Left ventricle myocardium superior (tissue), 1 donor: ENCODE data around the gene TRAF4. TPM values are rescaled to one million over a fixed set of nuclear protein-coding genes. Genes with fewer than 3 reads are reported as not detected.
A peak's percentile ranks its signal among the peaks of the same experiment; 100 is the strongest.

ENCODE experiments used
- ATAC-seq: fragments of 200-7000 bp; cut with Tn5 transposase; one replicate; pipeline ENCODE4 v1.9.1; 2020; ENCODE audit warnings: mild to moderate bottlenecking, moderate library complexity
- DNase-seq: peaks from one replicate; pipeline ENCODE4 v3.0.0-alpha.2; 2020
- intact Hi-C: fragments of 100-400 bp; cut with micrococcal nuclease; formaldehyde crosslinking; loops from one replicate; pipeline ENCODE4 v1.11.0; 2022
- long read RNA-seq: library from polyadenylated mRNA; unstranded; transcript quantifications from one replicate; pipeline ENCODE4 v2.0.0, GENCODE V29; 2021
- total RNA-seq: library from RNA; stranded (reverse); fragmentation: NEBNext Ultra II Directional; extraction: Animal tissue kit (Norgen Biotek cat#: 25700); gene quantifications from one replicate; pipeline ENCODE4 v1.2.1, GENCODE V29; 2021
- donor health status: DM: no; HTN: yes; CAD: no; lungs with severe emphysema.

TRAF4 gene, protein sequence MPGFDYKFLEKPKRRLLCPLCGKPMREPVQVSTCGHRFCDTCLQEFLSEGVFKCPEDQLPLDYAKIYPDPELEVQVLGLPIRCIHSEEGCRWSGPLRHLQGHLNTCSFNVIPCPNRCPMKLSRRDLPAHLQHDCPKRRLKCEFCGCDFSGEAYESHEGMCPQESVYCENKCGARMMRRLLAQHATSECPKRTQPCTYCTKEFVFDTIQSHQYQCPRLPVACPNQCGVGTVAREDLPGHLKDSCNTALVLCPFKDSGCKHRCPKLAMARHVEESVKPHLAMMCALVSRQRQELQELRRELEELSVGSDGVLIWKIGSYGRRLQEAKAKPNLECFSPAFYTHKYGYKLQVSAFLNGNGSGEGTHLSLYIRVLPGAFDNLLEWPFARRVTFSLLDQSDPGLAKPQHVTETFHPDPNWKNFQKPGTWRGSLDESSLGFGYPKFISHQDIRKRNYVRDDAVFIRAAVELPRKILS
- 4.2 TPM for total RNA-seq
- long read RNA-seq, result 0 reads

GRCh38 chr17:28743243-28744103 lies at the start of gene TRAF4:
TRAF4 (plus strand) TSS chr17:28744011; CDS start chr17:28744113, 102 bp downstream.
- ATAC-seq, result peak; percentile 92
- intact Hi-C loops, result no loop called here

DNA sequence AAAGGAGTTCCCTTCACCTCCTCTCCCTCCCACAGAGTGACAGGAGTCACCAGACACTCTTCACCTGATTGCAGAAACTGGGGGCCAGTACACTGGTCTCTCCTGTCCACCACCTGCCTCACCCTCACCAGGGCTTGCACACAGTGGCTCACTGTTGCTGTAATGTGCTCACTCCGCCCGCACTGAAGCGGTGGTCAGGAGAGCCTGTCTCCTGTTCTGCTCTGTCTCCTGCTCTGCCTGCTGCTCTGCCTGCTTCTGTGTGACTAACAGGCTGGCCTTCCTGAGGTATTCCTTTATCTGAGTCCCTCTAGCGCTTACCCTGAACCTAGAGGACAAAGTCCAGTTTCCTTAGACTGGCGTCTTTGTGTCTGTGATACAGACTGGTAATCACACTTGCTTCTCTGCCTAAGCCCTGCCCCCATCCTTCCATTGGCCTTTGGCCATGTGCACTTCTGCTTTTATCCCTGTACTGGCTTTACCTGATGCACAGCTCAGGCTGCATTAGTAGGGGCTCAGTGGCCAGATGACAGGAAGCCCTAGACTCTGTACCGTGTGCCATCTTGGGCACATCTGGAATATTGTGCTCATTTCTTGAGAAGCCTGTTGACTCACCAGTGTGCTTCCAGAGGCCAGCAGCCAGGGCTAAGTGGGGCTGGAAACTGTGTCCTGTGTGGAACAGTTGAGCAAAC lies 45.4 kb upstream of the TRAF4 start:
- no peak for ATAC-seq
- intact Hi-C loops, result loop anchor here (5.0 kb wide), 1 partner anchor 51 kb away; the partner anchor contains the start of gene BLTP2
- no peak for DNase-seq

More at GRCh38 chr17:28743243-28744103, at the start of gene TRAF4:
- DNase-seq, result peak; percentile 89

- ATAC-seq (no peak), DNase-seq (no peak)
- intact Hi-C loops, result no loop called here
Observed at GRCh38 chr17:28700278-28700677, 43.5 kb upstream of the TRAF4 start.

DNA sequence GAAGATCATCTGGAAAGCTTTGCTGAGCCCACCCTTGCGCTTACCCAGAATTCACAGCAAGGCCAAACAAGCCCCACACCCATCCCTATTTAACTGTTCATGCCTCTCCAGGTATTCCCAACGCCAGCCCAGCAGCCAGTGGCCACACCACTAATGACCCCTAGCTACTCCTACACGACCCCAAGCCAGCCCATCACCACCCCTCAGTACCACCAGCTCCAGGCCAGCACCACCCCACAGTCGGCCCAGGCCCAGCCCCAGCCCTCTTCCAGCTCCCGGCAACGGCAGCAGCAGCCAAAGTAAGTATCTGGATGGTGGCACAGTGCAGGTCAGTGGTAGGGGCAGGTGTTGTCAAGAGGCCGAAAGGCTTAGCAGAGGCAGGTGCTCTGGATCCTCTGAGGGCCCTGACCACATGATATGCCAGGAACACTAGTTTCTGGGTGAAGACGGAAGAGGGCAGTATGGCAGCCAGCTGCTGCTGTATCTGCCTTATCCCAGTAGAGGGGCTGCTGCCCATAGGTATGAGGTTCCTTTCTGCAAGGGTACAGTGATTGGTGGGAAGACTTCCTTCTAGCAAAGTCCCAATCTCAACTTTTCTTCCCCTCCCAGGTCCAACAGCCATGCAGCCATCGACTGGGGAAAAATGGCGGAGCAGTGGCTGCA lies 42.9 kb upstream of the TRAF4 start:
- DNase-seq, result no peak
- intact Hi-C loops, result no loop called here
- no peak for ATAC-seq

- intact Hi-C loops, result no loop called here
- DNase-seq, result no peak
- no peak for ATAC-seq
Observed at GRCh38 chr17:28702026-28702751, 41.6 kb upstream of the TRAF4 start.

DNA sequence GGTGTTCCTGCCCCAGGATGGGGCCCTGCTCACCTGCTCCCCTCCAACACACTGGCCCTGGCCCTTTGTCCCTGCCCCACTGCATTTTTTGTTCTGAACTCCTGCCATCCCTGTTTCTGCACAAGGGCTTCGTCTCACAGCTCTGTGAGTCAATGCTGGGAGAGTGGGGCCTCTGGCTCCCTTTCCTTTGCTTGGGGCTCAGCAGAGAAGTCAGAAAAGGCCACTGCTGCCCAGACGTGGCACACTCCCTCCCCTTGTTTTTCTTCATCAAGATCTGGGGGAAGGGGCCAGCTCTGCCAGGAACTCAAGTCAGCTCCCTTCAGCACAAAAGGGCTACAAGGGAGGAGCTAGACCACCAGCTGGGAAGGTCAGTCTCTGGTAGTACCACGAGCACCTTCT lies 41.1 kb upstream of the TRAF4 start:
- no peak for ATAC-seq
- no peak for DNase-seq
- intact Hi-C loops, result no loop called here

GRCh38 chr17:28703552-28704218 lies 40.1 kb upstream of the TRAF4 start:
- intact Hi-C loops, result no loop called here

GRCh38 chr17:28704219-28704858 lies 39.5 kb upstream of the TRAF4 start:
- DNase-seq (no peak), ATAC-seq (no peak)
- intact Hi-C loops, result no loop called here

More at GRCh38 chr17:28703552-28704218, 40.1 kb upstream of the TRAF4 start:
- ATAC-seq, result no peak
- no peak for DNase-seq

DNA sequence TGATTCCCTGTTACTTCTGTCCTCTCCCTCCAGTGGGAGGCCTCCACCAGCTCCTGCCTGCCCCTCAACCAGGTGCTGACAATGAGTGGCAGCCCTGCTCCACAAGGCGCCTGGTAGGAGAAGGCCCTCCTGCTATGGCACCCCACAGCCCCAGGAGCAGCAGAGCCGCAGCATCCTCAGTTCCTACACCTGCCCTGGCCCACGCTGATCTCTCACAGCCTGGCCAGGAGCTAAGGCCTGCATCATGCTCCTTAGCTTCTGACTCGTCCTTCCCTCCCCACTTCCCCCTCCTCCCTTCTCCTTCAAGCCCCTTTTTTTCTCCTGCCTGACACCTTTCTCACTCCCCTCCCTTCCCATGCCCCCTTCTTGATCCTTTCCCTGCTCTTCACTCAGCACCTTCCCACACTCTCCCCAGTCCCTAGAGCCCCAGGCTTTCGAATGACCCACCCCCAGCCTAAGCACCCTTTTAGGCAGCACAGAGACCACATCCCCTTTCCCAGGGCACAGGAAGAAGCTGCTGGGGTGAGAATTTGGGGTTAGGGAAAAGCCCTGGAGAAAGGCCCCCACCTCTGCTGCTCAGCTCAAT lies 38.6 kb upstream of the TRAF4 start:
- ATAC-seq (no peak), DNase-seq (no peak)
- intact Hi-C loops, result no loop called here

DNA sequence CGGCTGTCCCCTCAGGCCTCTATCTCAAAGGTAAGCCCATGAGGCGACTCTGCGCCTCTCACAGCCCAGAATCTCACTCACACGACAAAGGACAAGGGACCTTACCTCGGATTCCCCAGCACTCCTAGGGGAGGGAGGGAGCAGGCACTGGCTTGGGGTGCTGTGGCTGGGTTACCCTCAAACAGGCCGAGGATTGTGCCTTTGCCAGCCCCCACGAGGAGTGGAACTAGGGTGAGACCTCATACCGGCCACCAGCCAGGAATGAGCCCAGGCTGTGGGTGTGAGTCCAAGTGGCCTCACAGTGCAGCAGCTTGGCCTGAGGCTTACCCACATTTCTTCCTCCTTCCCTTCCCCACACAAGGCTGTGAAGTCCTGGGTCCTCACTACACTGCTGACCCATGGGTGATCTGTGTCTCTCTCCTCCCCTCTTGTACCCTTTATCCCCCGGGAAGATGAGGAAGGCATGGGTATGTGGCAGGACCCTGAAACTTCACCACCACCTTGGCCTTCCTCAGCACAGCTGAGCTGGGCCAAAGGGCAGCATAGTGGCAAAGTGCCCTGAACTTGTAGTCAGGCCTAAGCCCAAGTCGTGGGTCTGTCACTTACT lies 38.0 kb upstream of the TRAF4 start:
- DNase-seq, result no peak
- intact Hi-C loops, result no loop called here
- ATAC-seq, result no peak

- intact Hi-C loops, result no loop called here
- ATAC-seq (no peak), DNase-seq (no peak)
Observed at GRCh38 chr17:28706471-28707338, 37.1 kb upstream of the TRAF4 start.

DNA sequence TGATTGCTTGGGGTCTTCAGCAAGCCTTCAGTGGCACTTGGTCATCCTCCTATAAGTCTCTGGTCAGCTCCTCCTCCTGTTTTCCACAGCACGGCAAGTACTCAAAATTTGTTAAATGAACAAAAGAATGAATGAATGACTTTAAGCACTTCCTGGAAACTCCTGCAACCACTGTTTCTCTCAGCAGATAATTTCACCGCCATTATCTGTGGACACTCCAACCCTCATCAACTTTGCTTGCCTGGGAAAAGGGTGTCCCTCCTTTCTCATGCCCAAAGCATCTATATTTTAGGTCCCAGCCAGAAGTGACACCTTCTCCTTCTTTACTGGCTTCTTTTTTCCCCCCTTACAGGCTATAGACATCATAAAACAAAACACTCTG lies 36.5 kb upstream of the TRAF4 start:
- no peak for DNase-seq
- intact Hi-C loops, result no loop called here
- no peak for ATAC-seq

DNA sequence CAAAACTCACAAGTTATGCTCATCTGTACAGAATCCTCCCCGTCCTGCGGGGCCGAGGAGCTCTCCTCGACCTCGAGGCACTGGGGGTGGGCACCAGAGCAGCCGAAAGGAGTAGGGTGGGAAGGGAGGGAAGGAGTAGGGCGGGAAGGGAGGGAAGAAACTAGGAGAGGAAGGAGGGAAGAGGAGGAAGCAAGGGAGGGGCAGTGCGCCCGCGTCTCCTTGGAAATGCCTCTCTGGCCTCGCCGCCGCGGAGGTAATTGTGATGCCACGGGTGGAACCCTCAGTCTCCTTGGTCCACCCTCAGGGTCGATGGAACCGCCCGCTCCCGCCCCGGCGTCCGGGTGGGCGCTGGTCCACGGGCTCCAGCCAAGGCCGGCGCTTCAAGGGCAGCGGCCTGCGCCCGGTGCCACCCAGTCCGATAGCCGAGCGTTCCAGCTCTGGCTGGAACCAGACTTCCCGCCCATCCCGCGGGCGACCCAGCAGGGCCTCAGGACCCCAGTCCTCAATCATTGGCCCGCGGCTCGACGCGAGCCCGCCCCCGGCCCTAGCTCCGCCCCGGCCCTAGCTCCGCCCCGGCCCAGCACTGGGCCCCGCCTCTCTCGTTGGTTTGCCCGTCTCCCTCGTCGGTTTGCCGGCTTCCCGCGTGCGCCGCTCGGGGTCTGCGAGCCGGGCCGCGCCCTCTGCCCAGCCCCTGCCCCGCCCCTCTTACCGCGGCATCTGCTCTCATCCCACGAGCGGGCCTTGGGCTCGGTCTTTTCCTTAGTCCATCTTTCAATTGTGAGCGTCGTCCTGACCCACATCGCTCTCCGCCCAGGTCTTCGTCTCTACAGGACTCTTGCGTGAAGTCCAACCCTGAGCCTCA lies 32.7 kb upstream of the TRAF4 start:
- intact Hi-C loops, result no loop called here
- ATAC-seq (peak; percentile 95), DNase-seq (peak; percentile 94)

- ATAC-seq (peak; percentile 22), DNase-seq (no peak)
- intact Hi-C loops, result no loop called here
Observed at GRCh38 chr17:28711723-28712031, 32.1 kb upstream of the TRAF4 start, which contains the start of gene PROCA1. PROCA1 (minus strand) TSS chr17:28711888; CDS start chr17:28711660, 228 bp downstream.
